Esophagus squamous epithelium (tissue), 4 donors: ENCODE data around the gene MAGI1.

Experiments used
- CTCF ChIP-seq, 6 experiments: fragments of 450-650 bp in 4 of 6; fragments of 200-600 bp in 2 of 6; sonication (generic) in 2 of 6; IDR thresholded peaks; one replicate each; pipeline ENCODE4 v1.5.1; 2016 to 2019; ENCODE audit warnings: antibody characterized with exemption in 6 of 6, mild to moderate bottlenecking in 4 of 6, moderate library complexity in 4 of 6
- POLR2A ChIP-seq, 4 donors: fragments of 450-650 bp; IDR thresholded peaks; one replicate each; pipeline ENCODE4 v1.6.1; 2017; ENCODE audit warnings: antibody characterized with exemption in 4 of 4, mild to moderate bottlenecking in 4 of 4, moderate library complexity in 3 of 4

GRCh38 chr3:65671004-65671403 lies 367.7 kb downstream of the MAGI1 start:
- TF ChIP-seq POLR2A (IDR thresholded peaks at IDR 0.05) (no peak), CTCF (IDR thresholded peaks at IDR 0.05) (no peak)
